Kidney epithelial cell (primary cell): ENCODE measurements around the gene PDIA3. TPM values are rescaled to one million over a fixed set of nuclear protein-coding genes. Genes with fewer than 3 reads are reported as not detected.

Experiments
- DNase-seq: peaks from one replicate; pipeline ENCODE4 v3.0.0-alpha.2; 2010; ENCODE audit warnings: low read depth
- H3K27me3 ChIP-seq: 2 replicates; pipeline ENCODE4 v1.6.0; 2011; ENCODE audit warnings: low read length; ENCODE audit not compliant: control insufficient read depth, insufficient read depth
- H3K36me3 ChIP-seq: 2 replicates; pipeline ENCODE4 v1.5.1; 2011; ENCODE audit warnings: low read length; ENCODE audit not compliant: control insufficient read depth, insufficient read depth
- H3K4me3 ChIP-seq: 2 replicates; pipeline ENCODE4 v1.5.1; 2011; ENCODE audit warnings: low read depth, mild to moderate bottlenecking, control low read depth, low read length
- total RNA-seq: library from RNA; depleted of rRNA; stranded (reverse); fragments of >200 nt; gene quantifications from 2 replicates; pipeline ENCODE4 v1.2.3, GENCODE V29; 2015
- TF ChIP-seq, protein P1 (sequence below): IDR thresholded peaks from 2 replicates; pipeline ENCODE4 v1.5.1; 2011; ENCODE audit warnings: mild to moderate bottlenecking, moderate library complexity, low read length, control low read depth, inconsistent platforms; ENCODE audit not compliant: insufficient read depth, poor library complexity, severe bottlenecking

PDIA3 gene
- total RNA-seq, 1 donor from 2014 or later: 244 TPM

- Histone ChIP-seq H3K36me3 (peaks cover 1% of the 10 kb centered on the region), H3K27me3 (no peaks in the 10 kb centered on the region), H3K4me3 (no peak overlapping the region)
- DNase-seq: no peak
- TF ChIP-seq, protein P1, sequence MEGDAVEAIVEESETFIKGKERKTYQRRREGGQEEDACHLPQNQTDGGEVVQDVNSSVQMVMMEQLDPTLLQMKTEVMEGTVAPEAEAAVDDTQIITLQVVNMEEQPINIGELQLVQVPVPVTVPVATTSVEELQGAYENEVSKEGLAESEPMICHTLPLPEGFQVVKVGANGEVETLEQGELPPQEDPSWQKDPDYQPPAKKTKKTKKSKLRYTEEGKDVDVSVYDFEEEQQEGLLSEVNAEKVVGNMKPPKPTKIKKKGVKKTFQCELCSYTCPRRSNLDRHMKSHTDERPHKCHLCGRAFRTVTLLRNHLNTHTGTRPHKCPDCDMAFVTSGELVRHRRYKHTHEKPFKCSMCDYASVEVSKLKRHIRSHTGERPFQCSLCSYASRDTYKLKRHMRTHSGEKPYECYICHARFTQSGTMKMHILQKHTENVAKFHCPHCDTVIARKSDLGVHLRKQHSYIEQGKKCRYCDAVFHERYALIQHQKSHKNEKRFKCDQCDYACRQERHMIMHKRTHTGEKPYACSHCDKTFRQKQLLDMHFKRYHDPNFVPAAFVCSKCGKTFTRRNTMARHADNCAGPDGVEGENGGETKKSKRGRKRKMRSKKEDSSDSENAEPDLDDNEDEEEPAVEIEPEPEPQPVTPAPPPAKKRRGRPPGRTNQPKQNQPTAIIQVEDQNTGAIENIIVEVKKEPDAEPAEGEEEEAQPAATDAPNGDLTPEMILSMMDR: peak; percentile 51
These were observed 29.2 kb downstream of the PDIA3 start for GRCh38 chr15:43775411-43775965.

- no peaks in the 10 kb centered on the region for H3K27me3 ChIP-seq
- peak overlapping the region; percentile 36 for H3K4me3 ChIP-seq
- peaks cover 1% of the 10 kb centered on the region for H3K36me3 ChIP-seq
- DNase-seq: no peak
- TF ChIP-seq, protein P1: no peak
These were observed 30.0 kb downstream of the PDIA3 start for GRCh38 chr15:43776101-43776717.

DNA sequence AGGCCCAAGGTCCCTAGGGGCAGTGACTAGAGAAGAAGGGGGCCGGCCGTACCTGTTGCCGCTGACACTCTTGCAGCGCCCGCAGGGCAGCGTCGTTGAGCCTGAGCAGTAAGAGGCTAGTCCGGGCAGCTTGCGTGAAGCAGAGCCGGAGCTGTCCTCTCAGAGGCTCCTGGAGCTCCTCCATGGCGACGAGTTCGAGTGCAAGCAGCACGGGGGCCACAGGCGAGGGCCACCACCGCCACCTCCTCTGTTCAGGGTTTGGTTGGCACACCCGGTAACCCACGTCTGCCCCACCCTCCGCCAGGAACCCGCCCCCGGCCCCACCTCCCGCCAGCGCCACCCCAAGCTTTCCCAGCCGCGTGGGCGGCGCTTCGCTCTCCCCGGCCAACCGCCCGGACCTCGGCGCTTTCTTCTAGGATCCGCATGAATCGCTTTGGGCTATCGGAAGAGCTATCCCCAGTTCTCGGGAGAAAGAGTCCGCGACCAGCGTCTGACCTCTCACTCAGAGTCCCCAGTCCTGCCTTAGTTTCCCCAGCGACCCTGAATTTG is 30.6 kb downstream of the PDIA3 start, which contains the start of gene ELL3:
TSS of gene ELL3 (minus strand) at position 249 of the 549 bp plus-strand sequence. CDS start at position 184, 65 bp downstream.
- no peak for DNase-seq
- no peaks in the 10 kb centered on the region for H3K27me3 ChIP-seq
- TF ChIP-seq, protein P1: no peak
- peak within 1 kb of the TSS; percentile 36 for H3K4me3 ChIP-seq
- peaks cover under 1% of the 10 kb centered on the region for H3K36me3 ChIP-seq

- Histone ChIP-seq H3K4me3 (peak overlapping the region; percentile 36), H3K27me3 (no peaks in the 10 kb centered on the region), H3K36me3 (no peaks in the 10 kb centered on the region)
- TF ChIP-seq, protein P1: peak; percentile 92
- no peak for DNase-seq
These were observed 31.2 kb downstream of the PDIA3 start for GRCh38 chr15:43777267-43777914.

DNA sequence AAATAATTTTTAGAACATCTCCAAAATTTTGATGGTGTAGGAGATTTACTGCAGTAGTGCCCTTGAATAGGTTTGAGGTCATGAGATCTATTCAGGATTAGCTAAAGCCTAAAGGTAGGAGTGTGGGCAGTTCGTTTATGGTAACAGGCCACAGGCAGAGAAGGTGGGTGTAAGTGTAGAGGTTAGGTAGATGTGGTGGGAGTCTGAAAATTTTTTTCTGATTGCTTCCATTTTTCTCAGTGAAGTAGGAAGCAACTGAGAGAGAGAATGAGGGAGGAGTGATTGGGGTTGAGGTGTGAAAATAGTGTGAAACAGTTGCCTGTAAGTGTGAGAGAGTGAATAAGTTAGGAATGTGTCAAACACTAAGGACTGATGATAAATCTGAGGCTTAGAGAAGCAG is 32.8 kb downstream of the PDIA3 start:
- TF ChIP-seq, protein P1: no peak
- DNase-seq: no peak
- Histone ChIP-seq H3K27me3 (no peaks in the 10 kb centered on the region), H3K4me3 (no peak overlapping the region), H3K36me3 (no peaks in the 10 kb centered on the region)
